Stimulated activated CD4-positive, alpha-beta T cell treated with anti-CD3 and anti-CD28 coated beads, Interleukin-1b, Interleukin-23, amount 100 ng/mL, for 4 hours (primary cell): ENCODE data around the gene IP6K1.
"Not testable (repeated sequence)": the region's sequence is repeated elsewhere in the genome, so short reads cannot be mapped to it uniquely, and the experiment has no call there.

ENCODE experiments used
- DNase-seq, 2 donors: peaks; one replicate each; pipeline ENCODE4 v3.0.0-alpha.2; 2020; ENCODE audit warnings: low read depth in 2 of 2

IP6K1 gene

GRCh38 chr3:49794431-49794830 lies 8.1 kb upstream of the IP6K1 start:
- no peak for DNase-seq

GRCh38 chr3:49793486-49794085 lies 7.2 kb upstream of the IP6K1 start:
- no peak for DNase-seq

- no peak for DNase-seq
Measured at GRCh38 chr3:49792371-49793150, 6.2 kb upstream of the IP6K1 start.

- DNase-seq, result no peak
Measured at GRCh38 chr3:49791571-49791970, 5.2 kb upstream of the IP6K1 start.

GRCh38 chr3:49790626-49791411 lies 4.5 kb upstream of the IP6K1 start:
- DNase-seq, result no peak

- no peak for DNase-seq
Measured at GRCh38 chr3:49788056-49788455, 1.7 kb upstream of the IP6K1 start.

GRCh38 chr3:49787536-49787935 lies 1.2 kb upstream of the IP6K1 start:
- DNase-seq, result no peak

GRCh38 chr3:49787182-49787464 lies 781 bp upstream of the IP6K1 start:
- no peak for DNase-seq

- no peak for DNase-seq
Measured at GRCh38 chr3:49785565-49786356, 581 bp downstream of the IP6K1 start.

GRCh38 chr3:49782277-49782676 lies 4.1 kb downstream of the IP6K1 start:
- DNase-seq, result not testable (repeated sequence)

GRCh38 chr3:49781415-49782199 lies 4.7 kb downstream of the IP6K1 start:
- DNase-seq, result no peak

GRCh38 chr3:49780975-49781365 lies 5.4 kb downstream of the IP6K1 start:
- DNase-seq, result not testable (repeated sequence)

GRCh38 chr3:49780080-49780974 lies 6.0 kb downstream of the IP6K1 start:
- no peak for DNase-seq

GRCh38 chr3:49779358-49780079 lies 6.8 kb downstream of the IP6K1 start:
- no peak for DNase-seq

- not testable (repeated sequence) for DNase-seq
Measured at GRCh38 chr3:49776101-49776500, 10.2 kb downstream of the IP6K1 start.

GRCh38 chr3:49775538-49775937 lies 10.8 kb downstream of the IP6K1 start:
- no peak for DNase-seq

GRCh38 chr3:49772703-49773102 lies 13.6 kb downstream of the IP6K1 start:
- DNase-seq, result no peak

GRCh38 chr3:49771340-49771938 lies 14.9 kb downstream of the IP6K1 start:
- no peak for DNase-seq

- no peak for DNase-seq
Measured at GRCh38 chr3:49769926-49770325, 16.4 kb downstream of the IP6K1 start.
